Measurements from ENCODE around the gene VTCN1. TPM values are rescaled to one million over a fixed set of nuclear protein-coding genes. Genes with fewer than 3 reads are reported as not detected.

Gene VTCN1
- total RNA-seq, 2 experiments from 2014 or later, result not detected

Other genes with a start within 250 kb of the VTCN1 start
- gene CD101, start 209.2 kb downstream of the VTCN1 start, total RNA-seq, result 1 to 10 TPM; 2.9 to 3.6 TPM
- gene TTF2, start 150.6 kb downstream of the VTCN1 start, total RNA-seq, result 10 to 100 TPM; 78.0 to 83.8 TPM
- under 1 TPM; 0.55 to 0.78 TPM for gene TRIM45, start 89.2 kb downstream of the VTCN1 start, total RNA-seq
- 10 to 100 TPM; 33.8 to 35.0 TPM for gene MAN1A2, start 156.5 kb upstream of the VTCN1 start, total RNA-seq

All from activated CD4-positive, alpha-beta memory T cell treated with anti-CD3 and anti-CD28 coated beads, Interleukin-2, amount 10 ng/mL, durations not matched to agents 7 days and 5 days (primary cell).